ENCODE measurements around the gene ART3. TPM values are rescaled to one million over a fixed set of nuclear protein-coding genes. Genes with fewer than 3 reads are reported as not detected.

The ART3 gene
- total RNA-seq, 1 donor, result not detected

DNA sequence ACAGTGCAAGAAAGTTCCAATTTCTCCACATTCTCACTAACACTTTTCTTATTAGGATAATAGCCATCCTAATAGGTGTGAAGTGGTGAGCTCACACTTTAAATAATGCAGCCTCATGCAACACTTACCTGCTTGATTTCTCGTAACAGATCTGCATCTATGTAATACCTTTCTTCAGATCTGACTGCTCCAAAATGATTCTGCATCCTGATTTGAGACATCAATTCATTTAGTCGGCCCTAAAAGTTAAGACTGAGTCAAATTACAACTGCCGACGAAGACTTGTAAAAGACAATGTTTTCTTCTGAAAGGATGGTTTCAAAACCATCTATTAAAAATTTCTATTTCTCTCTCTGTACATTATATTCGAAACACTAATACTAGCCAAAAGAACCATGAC lies 43.0 kb downstream of the ART3 start:
- DNase-seq (ENCODE audit: low read depth), result no peak
- TF ChIP-seq, protein P1, sequence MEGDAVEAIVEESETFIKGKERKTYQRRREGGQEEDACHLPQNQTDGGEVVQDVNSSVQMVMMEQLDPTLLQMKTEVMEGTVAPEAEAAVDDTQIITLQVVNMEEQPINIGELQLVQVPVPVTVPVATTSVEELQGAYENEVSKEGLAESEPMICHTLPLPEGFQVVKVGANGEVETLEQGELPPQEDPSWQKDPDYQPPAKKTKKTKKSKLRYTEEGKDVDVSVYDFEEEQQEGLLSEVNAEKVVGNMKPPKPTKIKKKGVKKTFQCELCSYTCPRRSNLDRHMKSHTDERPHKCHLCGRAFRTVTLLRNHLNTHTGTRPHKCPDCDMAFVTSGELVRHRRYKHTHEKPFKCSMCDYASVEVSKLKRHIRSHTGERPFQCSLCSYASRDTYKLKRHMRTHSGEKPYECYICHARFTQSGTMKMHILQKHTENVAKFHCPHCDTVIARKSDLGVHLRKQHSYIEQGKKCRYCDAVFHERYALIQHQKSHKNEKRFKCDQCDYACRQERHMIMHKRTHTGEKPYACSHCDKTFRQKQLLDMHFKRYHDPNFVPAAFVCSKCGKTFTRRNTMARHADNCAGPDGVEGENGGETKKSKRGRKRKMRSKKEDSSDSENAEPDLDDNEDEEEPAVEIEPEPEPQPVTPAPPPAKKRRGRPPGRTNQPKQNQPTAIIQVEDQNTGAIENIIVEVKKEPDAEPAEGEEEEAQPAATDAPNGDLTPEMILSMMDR (IDR thresholded peaks at IDR 0.05; ENCODE audit: insufficient read depth, low read depth, low read length), result no peak
- H3K4me3 ChIP-seq (ENCODE audit: low read depth, low read length), result no peak overlapping the region

DNA sequence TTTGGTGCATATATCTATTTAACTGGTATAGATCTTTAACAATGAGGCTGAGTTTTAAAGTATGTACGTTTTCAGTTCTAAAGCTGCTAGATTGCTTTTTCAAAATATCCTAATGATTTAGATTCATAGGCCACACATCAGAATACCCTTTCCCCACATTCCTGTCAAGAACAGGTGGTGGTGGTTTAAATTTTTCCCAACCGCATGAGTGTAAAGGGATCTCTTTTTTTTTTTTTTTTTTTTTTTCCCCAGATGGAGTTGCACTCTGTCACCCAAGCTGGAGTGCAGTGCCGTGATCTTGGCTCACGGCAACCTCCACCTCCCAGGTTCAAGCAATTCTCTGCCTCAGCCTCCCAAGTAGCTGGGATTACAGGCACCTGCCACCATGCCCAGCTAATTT lies 45.7 kb downstream of the ART3 start:
- H3K4me3 ChIP-seq (ENCODE audit: low read depth, low read length), result no peak overlapping the region
- TF ChIP-seq, protein P1 (IDR thresholded peaks at IDR 0.05; ENCODE audit: insufficient read depth, low read depth, low read length), result no peak
- DNase-seq (ENCODE audit: low read depth), result no peak

DNA sequence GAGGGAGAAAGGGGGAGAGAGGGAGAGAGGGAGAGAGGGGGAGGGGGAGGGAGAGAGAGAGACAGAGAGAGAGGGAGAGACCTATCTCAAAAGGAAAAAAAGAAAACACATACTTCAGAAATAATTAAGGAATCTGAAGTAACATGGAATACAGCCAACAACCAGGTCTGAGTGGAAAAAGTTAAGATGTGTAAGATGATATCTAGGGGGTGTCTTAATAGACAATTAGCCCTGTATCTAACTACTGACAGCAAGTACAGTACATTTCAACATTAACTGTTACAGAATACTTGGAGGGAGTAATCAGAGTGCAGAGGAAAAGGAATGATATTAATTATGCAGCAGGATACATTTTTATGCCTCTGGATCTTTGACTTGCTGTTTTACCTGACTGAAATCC lies 51.3 kb downstream of the ART3 start:
- no peak for DNase-seq (ENCODE audit: low read depth)
- no peak overlapping the region for H3K4me3 ChIP-seq (ENCODE audit: low read depth, low read length)
- TF ChIP-seq, protein P1 (IDR thresholded peaks at IDR 0.05; ENCODE audit: insufficient read depth, low read depth, low read length), result no peak

DNA sequence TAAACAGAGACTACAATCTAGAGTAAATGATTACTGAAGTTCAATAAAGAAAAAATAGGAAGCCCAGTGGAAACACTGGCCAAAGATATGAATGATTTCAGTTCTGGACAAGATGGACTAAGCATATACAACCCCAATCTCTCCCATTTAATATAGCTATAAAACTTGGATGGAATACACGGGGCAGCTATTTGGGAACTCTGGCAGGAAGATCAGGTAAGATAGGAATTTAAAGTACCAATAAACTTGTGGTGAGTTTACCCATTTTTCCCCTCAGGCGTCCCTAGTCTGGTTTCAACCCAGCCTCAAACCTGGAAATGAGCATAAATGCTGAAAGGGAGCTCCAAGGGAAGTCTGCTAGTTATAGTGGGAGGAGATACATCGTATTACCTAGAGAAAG lies 53.2 kb downstream of the ART3 start:
- DNase-seq (ENCODE audit: low read depth), result no peak
- TF ChIP-seq, protein P1 (IDR thresholded peaks at IDR 0.05; ENCODE audit: insufficient read depth, low read depth, low read length), result no peak
- no peak overlapping the region for H3K4me3 ChIP-seq (ENCODE audit: low read depth, low read length)

DNA sequence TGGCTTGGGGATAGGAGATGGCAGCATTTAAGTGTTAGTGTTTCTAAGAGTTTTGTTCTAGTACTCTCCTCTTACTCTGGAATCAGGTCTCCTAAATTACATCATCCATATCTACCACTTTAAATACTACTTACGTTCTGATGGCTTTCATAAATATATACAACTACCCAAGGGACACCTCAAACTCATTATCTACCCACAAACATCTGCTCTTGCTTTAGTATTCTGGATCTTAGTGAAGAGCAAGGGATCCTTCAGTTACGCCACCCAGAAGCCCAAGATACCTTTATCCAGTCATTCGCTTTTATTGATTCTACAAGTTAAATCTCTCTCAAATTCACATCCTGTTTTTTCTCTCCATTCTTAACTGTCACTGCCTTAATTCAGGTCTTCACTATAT lies 66.7 kb downstream of the ART3 start:
- TF ChIP-seq, protein P1 (IDR thresholded peaks at IDR 0.05; ENCODE audit: insufficient read depth, low read depth, low read length), result no peak
- H3K4me3 ChIP-seq (ENCODE audit: low read depth, low read length), result no peak overlapping the region
- no peak for DNase-seq (ENCODE audit: low read depth)

DNA sequence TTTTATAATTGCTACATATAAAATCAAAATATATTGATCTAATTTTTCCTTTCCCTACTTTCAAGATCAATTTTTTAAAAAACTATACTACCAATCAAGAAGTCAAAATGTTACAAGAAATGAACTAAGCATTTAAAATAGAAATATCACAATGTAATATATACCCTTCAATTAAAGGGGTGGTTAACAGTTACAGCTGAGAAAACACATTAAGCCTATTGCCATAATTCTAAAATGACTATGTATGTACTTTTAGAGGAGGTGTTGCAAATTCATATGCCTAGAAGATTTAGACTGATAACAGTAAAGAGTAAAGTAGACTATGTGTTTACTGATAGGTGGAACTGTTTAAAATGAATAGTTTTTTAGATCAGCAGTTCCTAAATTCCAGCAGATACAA lies 70.0 kb downstream of the ART3 start:
- TF ChIP-seq, protein P1 (IDR thresholded peaks at IDR 0.05; ENCODE audit: insufficient read depth, low read depth, low read length), result no peak
- H3K4me3 ChIP-seq (ENCODE audit: low read depth, low read length), result no peak overlapping the region
- no peak for DNase-seq (ENCODE audit: low read depth)

DNA sequence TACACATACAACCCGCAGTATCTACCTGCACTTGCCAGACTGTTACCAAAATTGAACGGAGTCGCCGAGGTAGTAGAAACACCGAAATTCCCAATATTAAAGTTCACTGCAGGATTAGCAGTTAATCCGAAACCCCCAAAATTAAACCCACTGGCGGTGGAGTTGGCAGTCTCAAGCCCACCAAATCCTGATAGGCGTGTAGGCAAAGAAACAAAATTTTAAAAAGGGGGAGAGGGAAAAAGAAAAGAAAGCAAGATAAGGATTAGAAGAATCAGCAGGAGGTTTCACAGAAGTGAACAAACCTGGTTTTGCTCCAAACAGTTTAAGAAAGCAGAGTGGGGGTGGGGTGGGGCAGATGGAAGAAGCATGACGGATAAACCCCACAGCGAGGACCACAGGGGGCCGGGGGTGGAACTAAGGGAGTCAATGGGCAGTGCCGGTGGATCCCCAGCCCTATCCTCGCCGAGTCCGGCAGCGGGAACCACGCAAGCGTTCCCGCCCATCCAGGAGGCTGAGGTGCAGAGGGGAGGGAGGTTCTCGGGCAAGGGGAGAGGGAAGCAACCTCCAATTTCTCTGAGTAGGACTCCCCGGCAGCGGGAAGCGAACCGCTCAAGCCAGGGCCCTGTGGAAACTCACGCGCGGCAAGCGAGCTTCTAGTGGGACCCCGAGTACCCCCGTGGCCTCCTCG lies 73.1 kb downstream of the ART3 start:
- peak overlapping the region; percentile 93 for H3K4me3 ChIP-seq (ENCODE audit: low read depth, low read length)
- TF ChIP-seq, protein P1 (IDR thresholded peaks at IDR 0.05; ENCODE audit: insufficient read depth, low read depth, low read length), result no peak
- peak; percentile 77 for DNase-seq (ENCODE audit: low read depth)
